Measurements from ENCODE around the gene GOLGA6L10.
"Not testable (repeated sequence)": the region's sequence is repeated elsewhere in the genome, so short reads cannot be mapped to it uniquely, and the experiment has no call there.

GRCh38 chr15:82335006-82335405 is 14.3 kb downstream of the GOLGA6L10 start:
- TF ChIP-seq CTCF (IDR thresholded peaks at IDR 0.05); ZFX (IDR thresholded peaks at IDR 0.05; ENCODE audit: borderline replicate concordance): not testable (repeated sequence)
